ENCODE measurements around the gene CHID1.

CHID1 gene

GRCh38 chr11:827897-828192 lies 82.8 kb downstream of the CHID1 start, which contains the start of gene CRACR2B:
TSS of gene CRACR2B (plus strand) at chr11:827919. CDS start at chr11:828608, 689 bp downstream.
- DNase-seq (ENCODE audit: low spot score) = no peak
- no peak for TF ChIP-seq CTCF (IDR thresholded peaks at IDR 0.05; ENCODE audit: borderline replicate concordance, control extremely low read depth, extremely low read depth, insufficient read depth, missing control alignments)
- in situ Hi-C loops (cut with MboI; ENCODE audit: low sequenced_read_pairs, unreplicated experiment) = no loop called here

DNA sequence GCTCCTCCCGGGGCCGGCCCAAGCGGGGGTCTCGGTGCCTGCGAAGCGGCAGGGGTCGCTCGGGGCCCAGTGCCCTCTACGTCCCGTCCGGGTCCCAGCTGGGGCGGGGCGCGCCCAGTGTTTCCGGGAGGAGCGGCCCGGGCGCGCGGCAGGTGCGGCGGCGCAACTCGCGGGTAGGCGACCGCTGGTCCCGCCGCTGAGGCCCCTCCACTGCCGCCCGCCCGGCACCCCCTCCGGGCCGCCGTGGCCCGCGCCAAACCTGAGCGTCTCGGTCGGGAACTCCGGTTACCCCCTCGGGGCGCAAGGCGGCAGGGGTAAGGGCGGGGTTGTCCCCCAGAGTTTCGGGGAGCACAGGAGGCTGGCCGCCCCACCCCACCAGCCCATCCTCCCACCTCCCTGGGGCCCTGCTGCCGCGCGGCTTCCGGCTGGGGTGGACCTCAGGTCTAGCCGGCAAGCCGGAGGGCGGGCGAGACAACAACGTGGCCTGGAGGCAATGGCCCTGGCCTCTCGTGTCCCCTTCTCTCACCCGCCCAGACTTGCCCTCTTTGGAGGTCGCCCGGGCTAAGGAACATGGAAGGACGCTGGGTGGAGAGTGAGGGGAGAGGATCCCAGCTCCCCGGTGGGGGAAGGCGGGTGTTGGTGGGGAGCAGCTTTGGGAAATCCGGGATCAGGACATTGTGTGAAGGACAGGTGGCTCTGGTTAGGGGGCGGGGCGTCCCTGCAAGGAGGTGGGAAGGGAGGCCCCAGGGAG lies 83.3 kb downstream of the CHID1 start:
- peak; percentile 83 for DNase-seq (ENCODE audit: low spot score)
- in situ Hi-C loops (cut with MboI; ENCODE audit: low sequenced_read_pairs, unreplicated experiment) = no loop called here

DNA sequence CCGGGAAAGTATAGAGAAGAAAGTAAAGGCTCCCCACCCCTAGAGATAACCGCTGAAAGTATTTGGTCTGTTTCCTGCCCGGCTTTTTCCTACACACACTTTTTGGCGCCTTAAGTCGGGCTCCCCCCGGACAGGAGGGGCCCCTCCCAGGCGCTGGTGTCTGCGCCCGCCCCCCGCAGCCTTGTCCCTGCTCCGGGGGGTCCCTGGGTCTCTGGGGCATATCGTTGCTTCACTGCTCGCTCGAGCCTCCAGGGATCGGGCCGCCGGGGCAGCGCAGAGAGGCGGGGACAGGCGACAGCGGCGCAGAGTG lies 83.8 kb downstream of the CHID1 start:
- in situ Hi-C loops (cut with MboI; ENCODE audit: low sequenced_read_pairs, unreplicated experiment) = no loop called here
- TF ChIP-seq CTCF (IDR thresholded peaks at IDR 0.05; ENCODE audit: borderline replicate concordance, control extremely low read depth, extremely low read depth, insufficient read depth, missing control alignments) = no peak
- no peak for DNase-seq (ENCODE audit: low spot score)

More for the DNA sequence above, 83.3 kb downstream of the CHID1 start:
- TF ChIP-seq CTCF (IDR thresholded peaks at IDR 0.05; ENCODE audit: borderline replicate concordance, control extremely low read depth, extremely low read depth, insufficient read depth, missing control alignments) = no peak

GRCh38 chr11:826227-826621 lies 84.4 kb downstream of the CHID1 start:
- DNase-seq (ENCODE audit: low spot score) = no peak
- TF ChIP-seq CTCF (IDR thresholded peaks at IDR 0.05; ENCODE audit: borderline replicate concordance, control extremely low read depth, extremely low read depth, insufficient read depth, missing control alignments) = no peak
- in situ Hi-C loops (cut with MboI; ENCODE audit: low sequenced_read_pairs, unreplicated experiment) = no loop called here

- in situ Hi-C loops (cut with MboI; ENCODE audit: low sequenced_read_pairs, unreplicated experiment) = no loop called here
- no peak for TF ChIP-seq CTCF (IDR thresholded peaks at IDR 0.05; ENCODE audit: borderline replicate concordance, control extremely low read depth, extremely low read depth, insufficient read depth, missing control alignments)
- no peak for DNase-seq (ENCODE audit: low spot score)
Measured at GRCh38 chr11:825366-826226, 85.0 kb downstream of the CHID1 start.

DNA sequence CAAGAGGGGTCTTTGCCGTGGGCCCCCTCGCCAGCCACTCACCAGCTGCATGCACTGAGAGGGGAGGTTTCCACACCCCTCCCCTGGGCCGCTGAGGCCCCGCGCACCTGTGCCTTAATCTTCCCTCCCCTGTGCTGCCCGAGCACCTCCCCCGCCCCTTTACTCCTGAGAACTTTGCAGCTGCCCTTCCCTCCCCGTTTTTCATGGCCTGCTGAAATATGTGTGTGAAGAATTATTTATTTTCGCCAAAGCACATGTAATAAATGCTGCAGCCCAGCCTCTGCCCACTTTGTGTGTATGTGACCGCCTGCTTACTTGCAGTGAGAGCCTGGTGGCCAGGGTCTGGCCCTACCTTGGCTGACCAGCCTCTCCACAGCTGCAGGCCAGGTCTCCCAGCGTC lies 85.7 kb downstream of the CHID1 start:
- no peak for TF ChIP-seq CTCF (IDR thresholded peaks at IDR 0.05; ENCODE audit: borderline replicate concordance, control extremely low read depth, extremely low read depth, insufficient read depth, missing control alignments)
- no peak for DNase-seq (ENCODE audit: low spot score)
- in situ Hi-C loops (cut with MboI; ENCODE audit: low sequenced_read_pairs, unreplicated experiment) = no loop called here

Data from GM13976 (cell line).